ENCODE data around the gene TRERF1.

Gene TRERF1

DNA sequence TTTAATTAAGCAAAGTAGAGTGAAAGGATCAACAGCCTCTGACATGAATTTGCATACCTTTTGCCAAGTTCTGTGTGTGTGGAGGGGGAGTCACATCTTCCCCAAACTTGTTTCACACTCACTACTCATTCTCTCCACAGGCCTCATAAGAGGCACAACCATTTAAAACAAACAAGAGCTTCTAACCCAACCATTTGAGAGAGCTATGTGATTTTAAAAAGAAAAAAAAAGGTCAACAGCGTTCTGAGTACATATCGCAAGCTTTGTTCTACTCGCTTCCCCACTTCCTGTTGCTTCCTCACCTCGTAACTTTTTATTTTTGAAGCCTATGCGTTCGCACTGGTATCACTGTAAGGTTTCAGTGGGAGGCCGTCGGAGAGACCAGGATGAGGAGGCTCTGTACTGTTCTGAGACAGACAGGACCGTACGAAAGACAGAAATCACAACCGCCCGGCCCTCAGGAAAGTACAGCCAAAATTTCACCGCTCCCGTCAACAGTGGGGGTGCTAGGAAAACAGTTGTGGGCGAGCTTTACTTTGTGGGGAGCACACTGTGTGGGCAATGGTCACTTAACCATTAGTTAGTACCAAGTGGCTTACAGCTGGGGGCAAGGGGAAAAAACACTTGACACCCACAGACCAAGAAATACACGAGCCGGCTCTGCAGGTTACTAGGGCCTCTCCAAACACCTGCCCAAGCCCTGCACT is 61.3 kb downstream of the TRERF1 start:
- DNase-seq: peak; percentile 70

- DNase-seq: no peak
Measured at GRCh38 chr6:42389736-42390135, 62.0 kb downstream of the TRERF1 start.

DNA sequence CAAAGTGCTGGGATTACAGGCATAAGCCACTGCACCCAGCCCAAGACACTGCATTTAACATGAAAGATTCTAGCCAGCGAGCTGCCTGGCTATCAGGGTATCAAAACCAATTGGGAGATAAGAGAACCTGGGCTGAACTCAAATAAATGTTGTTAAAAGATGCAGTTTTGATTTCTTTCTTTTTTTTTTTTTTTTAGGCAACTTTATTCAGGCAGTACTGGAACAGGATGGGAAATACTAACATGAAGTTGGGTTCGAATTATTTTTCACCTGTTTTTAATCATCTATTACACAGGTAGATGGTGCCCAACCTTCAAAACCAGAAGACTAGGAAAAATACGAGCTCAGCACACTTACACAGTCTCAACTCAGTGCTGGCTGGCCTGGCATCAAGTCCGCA is 63.7 kb downstream of the TRERF1 start:
- DNase-seq: no peak

GRCh38 chr6:42387336-42387735 is 64.4 kb downstream of the TRERF1 start:
- peak; percentile 63 for DNase-seq

GRCh38 chr6:42385339-42385738 is 66.4 kb downstream of the TRERF1 start:
- no peak for DNase-seq

- DNase-seq: no peak
Measured at GRCh38 chr6:42383421-42384205, 68.1 kb downstream of the TRERF1 start.

GRCh38 chr6:42381850-42382249 is 69.9 kb downstream of the TRERF1 start:
- DNase-seq: no peak

DNA sequence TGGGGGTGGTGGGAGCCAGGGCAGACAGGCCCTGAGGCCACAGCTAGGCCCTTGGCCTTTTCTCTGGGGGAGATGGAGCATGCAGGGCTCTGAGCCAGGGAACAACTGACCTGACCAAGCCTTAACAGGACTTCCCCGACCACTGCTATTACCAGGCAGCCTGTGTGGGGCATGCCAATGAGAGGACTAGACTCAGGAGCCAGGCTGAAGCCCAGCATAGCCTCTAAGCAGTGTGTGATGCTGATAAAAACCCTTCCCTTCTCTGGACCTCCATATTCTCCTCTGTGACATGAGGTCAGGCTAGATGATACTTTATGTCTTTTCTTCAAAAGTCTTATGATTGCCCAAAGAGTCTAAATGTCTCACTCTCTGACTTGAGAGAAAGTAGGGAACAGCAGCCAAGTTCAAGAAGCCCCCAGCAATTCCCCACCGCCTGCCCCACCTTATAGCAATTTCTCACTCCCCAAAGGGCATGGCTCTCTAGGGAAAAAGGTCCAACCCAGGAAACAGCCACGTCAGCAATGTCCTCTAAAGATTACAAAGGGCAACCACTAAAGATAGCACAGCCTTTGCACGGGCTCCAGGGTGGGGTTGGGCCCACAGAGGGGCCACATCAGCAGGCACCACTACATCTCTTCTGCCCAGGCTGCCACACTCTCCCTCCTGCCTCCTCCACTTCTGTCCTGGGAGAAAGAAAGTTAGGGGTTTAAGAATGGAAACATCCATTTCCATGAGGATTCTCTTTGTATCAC is 71.3 kb downstream of the TRERF1 start:
- DNase-seq: no peak

GRCh38 chr6:42378536-42378935 is 73.2 kb downstream of the TRERF1 start:
- DNase-seq: no peak

- peak; percentile 49 for DNase-seq
Measured at GRCh38 chr6:42378125-42378524, 73.6 kb downstream of the TRERF1 start.

GRCh38 chr6:42375007-42375635 is 76.6 kb downstream of the TRERF1 start:
- DNase-seq: no peak

- DNase-seq: peak; percentile 47
Measured at GRCh38 chr6:42374018-42374669, 77.6 kb downstream of the TRERF1 start.

GRCh38 chr6:42372699-42373098 is 79.0 kb downstream of the TRERF1 start:
- DNase-seq: no peak

- no peak for DNase-seq
Measured at GRCh38 chr6:42370323-42370985, 81.3 kb downstream of the TRERF1 start.

- peak; percentile 53 for DNase-seq
Measured at GRCh38 chr6:42369568-42369967, 82.2 kb downstream of the TRERF1 start.

DNA sequence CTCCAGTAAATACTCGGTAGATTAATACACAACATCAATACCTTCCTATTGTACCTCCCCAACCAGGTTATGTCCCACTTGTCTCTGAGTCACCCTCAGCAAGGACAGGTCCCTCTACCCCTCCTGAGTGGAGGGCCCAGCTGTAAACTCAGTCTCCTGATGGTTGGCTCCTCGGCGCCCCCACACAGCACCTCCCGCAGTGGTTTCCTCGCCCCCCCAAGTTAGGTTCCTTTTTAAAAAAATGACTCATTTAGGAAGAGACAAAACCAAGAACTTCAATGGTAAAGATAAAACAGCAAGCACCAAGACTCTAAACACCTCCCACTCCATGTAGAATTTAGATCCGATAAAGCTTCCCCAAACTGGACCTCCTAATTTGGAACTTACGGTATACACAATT is 83.5 kb downstream of the TRERF1 start:
- peak; percentile 82 for DNase-seq

GRCh38 chr6:42367353-42368011 is 84.2 kb downstream of the TRERF1 start:
- peak; percentile 45 for DNase-seq

GRCh38 chr6:42366999-42367352 is 84.8 kb downstream of the TRERF1 start:
- no peak for DNase-seq

DNA sequence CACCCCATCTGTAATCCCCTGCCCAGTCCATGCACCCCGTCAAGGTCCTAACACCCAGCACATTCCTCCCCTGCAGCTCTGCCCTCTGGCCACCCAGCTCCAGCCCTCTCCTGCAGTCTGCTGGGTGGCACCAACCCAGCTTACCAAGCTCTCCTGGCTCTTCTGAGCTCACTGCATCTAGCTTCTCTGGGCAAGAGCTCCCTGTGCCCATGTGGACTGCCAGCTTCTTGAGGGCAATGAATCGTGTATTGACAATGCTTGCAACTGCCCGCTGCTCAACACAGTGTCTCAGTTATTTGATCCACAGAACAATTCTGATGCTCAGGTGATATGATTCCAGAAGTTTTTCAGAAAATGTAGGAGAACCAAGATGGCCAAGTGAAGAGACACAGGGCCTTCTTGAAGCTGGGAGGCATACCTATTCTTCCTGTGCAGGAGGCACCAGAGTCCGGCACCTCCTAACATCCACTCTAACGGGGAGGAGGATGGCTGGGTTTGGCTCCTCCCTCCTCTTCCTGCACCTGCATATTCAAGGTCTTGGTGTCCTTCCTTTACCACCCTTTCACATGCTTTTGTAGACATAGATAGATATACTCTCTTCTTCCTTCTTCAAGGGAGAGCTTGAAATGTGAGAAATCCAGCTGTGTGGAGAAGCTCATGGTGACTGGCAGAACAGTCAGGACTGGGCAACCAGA is 85.6 kb downstream of the TRERF1 start:
- peak; percentile 62 for DNase-seq

DNA sequence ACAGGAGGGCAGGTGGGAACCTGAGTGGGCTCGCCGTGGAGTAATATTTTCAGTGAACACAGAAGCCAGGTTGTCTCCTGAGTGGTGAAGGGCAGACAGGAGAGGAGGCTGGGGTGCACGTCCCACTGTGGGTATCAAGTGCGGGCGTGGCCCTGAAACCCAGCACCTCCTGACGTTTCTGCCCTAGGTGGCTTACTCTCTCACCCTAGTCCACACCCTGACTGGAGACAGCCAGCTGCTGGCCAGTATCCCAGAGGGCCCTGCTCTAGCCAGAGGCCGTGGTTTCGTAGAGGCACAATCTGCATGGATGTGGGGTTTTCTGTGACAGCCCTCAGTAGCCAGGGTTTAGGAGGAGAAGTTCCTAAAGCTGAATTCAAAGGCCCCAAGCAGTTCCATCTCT is 86.7 kb downstream of the TRERF1 start:
- DNase-seq: no peak

Data from CD4-positive, alpha-beta T cell treated with Interleukin-6 for 4 hours (primary cell).